ENCODE results near the gene LGALS7B. TPM values are rescaled to one million over a fixed set of nuclear protein-coding genes. Genes with fewer than 3 reads are reported as not detected.
"Not testable (repeated sequence)": the region's sequence is repeated elsewhere in the genome, so short reads cannot be mapped to it uniquely, and the experiment has no call there.

LGALS7B gene
- total RNA-seq, 3 donors from 2014 or later (not counting 1 experiment from before 2014, with no cell fraction given): not detected

DNA sequence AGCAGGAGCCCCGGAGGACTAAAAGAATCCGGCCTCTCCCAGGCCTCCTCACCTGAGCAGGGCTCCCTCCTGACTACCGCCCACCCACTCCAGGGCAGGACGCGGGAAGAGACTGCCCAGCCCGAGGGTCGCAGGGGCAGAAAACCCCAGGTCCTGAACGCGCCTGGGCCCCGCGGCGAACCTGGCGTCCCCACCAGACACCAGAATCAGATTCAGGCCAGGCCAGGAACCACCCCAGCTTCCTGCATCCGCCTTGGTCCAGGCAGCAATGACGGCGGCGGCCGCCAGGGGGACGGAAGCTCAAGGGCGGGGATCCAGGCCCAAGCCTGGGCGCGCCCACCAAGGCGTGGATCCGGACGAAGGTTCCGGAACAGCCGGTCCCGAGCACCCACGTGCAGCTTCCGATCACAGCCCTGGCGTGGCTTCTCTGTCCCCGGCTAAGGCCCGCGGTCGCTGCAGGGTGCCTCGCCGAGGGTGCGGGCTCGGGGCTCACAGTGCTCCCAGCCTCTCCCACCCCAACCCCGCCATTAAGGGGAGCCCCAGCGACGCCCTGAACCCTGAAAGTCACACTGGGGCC lies 19.3 kb upstream of the LGALS7B start:
- peaks cover 7% of the 10 kb centered on the region in 2 donors for H3K4me1 Mint-ChIP-seq
- H3K36me3 Mint-ChIP-seq: no peaks in the 10 kb centered on the region
- no peaks in the 10 kb centered on the region for H3K27me3 Mint-ChIP-seq (ENCODE audit: low read depth in 2 of 2)
- peak overlapping the region; percentile 85 to 88 for H3K27ac Mint-ChIP-seq
- TF ChIP-seq CTCF (IDR thresholded peaks at IDR 0.05): peak; percentile 76
- Histone ChIP-seq H3K27me3 (ENCODE audit: control insufficient read depth, insufficient read depth, low read length) (no peaks in the 10 kb centered on the region), H3K4me3 (ENCODE audit: low read length) (peak overlapping the region; percentile 35), H3K27ac (ENCODE audit: low read length) (peak overlapping the region; percentile 67), H3K36me3 (ENCODE audit: control insufficient read depth, insufficient read depth, low read length) (no peaks in the 10 kb centered on the region), H3K4me1 (ENCODE audit: control insufficient read depth, insufficient read depth, low read length) (peaks cover 12% of the 10 kb centered on the region), H3K9me3 (ENCODE audit: control insufficient read depth, insufficient read depth, low read length) (no peaks in the 10 kb centered on the region)
- intact Hi-C loops (cut with micrococcal nuclease): loop anchor here (10.0 kb wide), 1 partner anchor 165 kb away; the partner anchor contains the start of genes MRPS12 and SARS2
- WGBS (ENCODE audit: insufficient coverage): 7% methylated on average over 42 of the region's 42 CpGs
- H3K9me3 Mint-ChIP-seq: no peaks in the 10 kb centered on the region
- peak; percentile 88 to 93 for DNase-seq
- peak overlapping the region; percentile 73 for H3K4me3 Mint-ChIP-seq
- ATAC-seq: peak; percentile 90 to 96 (median 91)

GRCh38 chr19:38770228-38770948 lies 18.6 kb upstream of the LGALS7B start:
- H3K4me1 Mint-ChIP-seq; H3K9me3 Mint-ChIP-seq; intact Hi-C loops (cut with micrococcal nuclease); H3K27me3 ChIP-seq (ENCODE audit: control insufficient read depth, insufficient read depth, low read length); H3K9me3 ChIP-seq (ENCODE audit: control insufficient read depth, insufficient read depth, low read length); DNase-seq; H3K27me3 Mint-ChIP-seq (ENCODE audit: low read depth in 2 of 2); H3K36me3 ChIP-seq (ENCODE audit: control insufficient read depth, insufficient read depth, low read length); H3K36me3 Mint-ChIP-seq; H3K4me3 Mint-ChIP-seq: not testable (repeated sequence)
- WGBS (ENCODE audit: insufficient coverage): 6% methylated on average over 17 of the region's 58 CpGs
- Histone ChIP-seq H3K4me1 (ENCODE audit: control insufficient read depth, insufficient read depth, low read length) (peaks cover 12% of the 10 kb centered on the region), H3K27ac (ENCODE audit: low read length) (peak overlapping the region; percentile 67), H3K4me3 (ENCODE audit: low read length) (peak overlapping the region; percentile 35)
- peak; percentile 3 to 25 (median 18) for ATAC-seq
- H3K27ac Mint-ChIP-seq: peak overlapping the region in 1 of 2 donors; percentile 85

DNA sequence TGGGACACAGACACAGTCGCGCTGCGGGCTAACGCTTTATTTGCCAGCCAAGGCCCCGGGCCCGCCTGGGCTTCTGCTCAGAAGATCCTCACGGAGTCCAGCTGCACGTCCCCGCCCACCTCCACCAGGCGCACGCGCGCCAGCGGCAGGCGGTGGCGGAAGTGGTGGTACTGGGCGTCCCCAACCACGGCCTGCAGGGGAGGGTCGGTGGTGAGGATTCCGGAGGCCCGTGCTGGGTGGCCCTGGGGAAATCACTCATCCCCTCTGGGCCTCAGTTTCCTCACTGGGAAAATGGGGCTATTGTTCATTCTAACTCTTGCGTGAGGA lies 18.1 kb upstream of the LGALS7B start:
- DNase-seq; intact Hi-C loops (cut with micrococcal nuclease); H3K4me1 Mint-ChIP-seq; H3K36me3 ChIP-seq (ENCODE audit: control insufficient read depth, insufficient read depth, low read length); H3K4me3 ChIP-seq (ENCODE audit: low read length); H3K9me3 ChIP-seq (ENCODE audit: control insufficient read depth, insufficient read depth, low read length); H3K27me3 ChIP-seq (ENCODE audit: control insufficient read depth, insufficient read depth, low read length); H3K36me3 Mint-ChIP-seq; H3K27me3 Mint-ChIP-seq (ENCODE audit: low read depth in 2 of 2); H3K27ac ChIP-seq (ENCODE audit: low read length); H3K4me3 Mint-ChIP-seq; H3K9me3 Mint-ChIP-seq; H3K27ac Mint-ChIP-seq: not testable (repeated sequence)
- H3K4me1 ChIP-seq (ENCODE audit: control insufficient read depth, insufficient read depth, low read length): peaks cover 12% of the 10 kb centered on the region
- peak; percentile 75 to 76 (median 76) for ATAC-seq
- WGBS (ENCODE audit: insufficient coverage): no CpG with 5 or more reads among the region's 22 CpGs

DNA sequence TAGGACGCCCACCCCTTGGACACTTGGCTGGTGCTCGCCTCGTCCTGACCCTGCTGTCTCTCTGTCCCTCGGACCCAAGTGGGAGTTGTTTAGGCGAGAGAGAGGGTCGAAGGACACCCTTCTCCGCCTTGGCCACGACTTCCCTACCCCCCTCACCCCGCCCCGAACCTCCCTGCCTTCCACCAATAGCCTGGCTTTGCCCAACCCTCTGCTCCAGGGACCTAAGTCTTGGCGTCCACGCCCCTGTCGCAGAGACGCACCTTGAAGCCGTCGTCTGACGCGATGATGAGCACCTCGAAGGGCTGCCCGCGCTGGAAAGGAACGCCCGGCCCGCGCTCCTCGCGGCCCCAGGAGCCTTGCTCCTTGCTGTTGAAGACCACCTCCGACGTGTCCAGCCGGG lies 17.4 kb upstream of the LGALS7B start:
- peaks cover 12% of the 10 kb centered on the region for H3K4me1 ChIP-seq (ENCODE audit: control insufficient read depth, insufficient read depth, low read length)
- ATAC-seq; H3K4me3 Mint-ChIP-seq; H3K9me3 Mint-ChIP-seq; H3K4me1 Mint-ChIP-seq; H3K27ac Mint-ChIP-seq; H3K27me3 Mint-ChIP-seq (ENCODE audit: low read depth in 2 of 2); H3K27me3 ChIP-seq (ENCODE audit: control insufficient read depth, insufficient read depth, low read length); H3K4me3 ChIP-seq (ENCODE audit: low read length); DNase-seq; H3K9me3 ChIP-seq (ENCODE audit: control insufficient read depth, insufficient read depth, low read length); H3K36me3 Mint-ChIP-seq; intact Hi-C loops (cut with micrococcal nuclease); H3K36me3 ChIP-seq (ENCODE audit: control insufficient read depth, insufficient read depth, low read length); H3K27ac ChIP-seq (ENCODE audit: low read length): not testable (repeated sequence)
- 97% methylated on average over 3 of the region's 30 CpGs for WGBS (ENCODE audit: insufficient coverage)

All from natural killer cell (primary cell).